Left renal cortex interstitium (tissue), 4 donors: ENCODE measurements around the gene ITGB3BP. TPM values are rescaled to one million over a fixed set of nuclear protein-coding genes. Genes with fewer than 3 reads are reported as not detected.
"Not testable (repeated sequence)": the region's sequence is repeated elsewhere in the genome, so short reads cannot be mapped to it uniquely, and the experiment has no call there.

Experiments used
- DNase-seq, 4 donors: peaks; one replicate each; pipeline ENCODE4 v3.0.0-alpha.2; 2013; ENCODE audit warnings: low read depth in 4 of 4, low spot score in 2 of 4, missing footprints in 1 of 4
- polyA plus RNA-seq, 4 donors: library from polyadenylated mRNA; unstranded; fragments of 120-200 nt; gene quantifications; one replicate each; pipeline ENCODE4 v1.2.1, GENCODE V29; 2013; ENCODE audit not compliant: insufficient read length in 4 of 4

ITGB3BP gene
- polyA plus RNA-seq, 4 donors: 57.0 to 72.3 (median 62.5) TPM

GRCh38 chr1:63509718-63510117 lies 13.3 kb downstream of the ITGB3BP start:
- DNase-seq: no peak

DNA sequence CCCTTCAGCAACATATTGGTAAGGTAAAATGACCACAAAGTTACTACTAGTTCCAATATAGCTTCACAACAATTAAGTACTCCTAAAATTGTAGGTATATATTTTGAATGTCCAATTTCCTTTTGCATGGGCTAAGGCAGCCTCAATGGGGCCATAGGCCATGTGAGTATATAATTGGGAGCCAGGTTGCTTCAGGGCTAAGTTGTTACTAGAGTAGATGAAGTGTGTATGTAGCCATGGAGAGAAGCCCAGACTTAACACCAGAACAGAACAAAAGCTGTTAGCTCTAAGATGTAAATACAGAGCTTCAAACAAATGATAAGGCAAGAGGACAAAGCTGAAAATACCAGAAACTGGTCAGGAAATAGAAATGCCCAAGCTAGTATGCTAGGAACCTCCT lies 16.2 kb downstream of the ITGB3BP start:
- no peak for DNase-seq

GRCh38 chr1:63501256-63501655 lies 21.8 kb downstream of the ITGB3BP start:
- no peak for DNase-seq

- DNase-seq: no peak
These were observed 24.9 kb downstream of the ITGB3BP start for GRCh38 chr1:63498106-63498505.

- no peak for DNase-seq
These were observed 25.4 kb downstream of the ITGB3BP start for GRCh38 chr1:63497577-63497976.

- no peak for DNase-seq
These were observed 35.5 kb downstream of the ITGB3BP start for GRCh38 chr1:63487336-63488065.

GRCh38 chr1:63486629-63487028 lies 36.4 kb downstream of the ITGB3BP start:
- DNase-seq: no peak

DNA sequence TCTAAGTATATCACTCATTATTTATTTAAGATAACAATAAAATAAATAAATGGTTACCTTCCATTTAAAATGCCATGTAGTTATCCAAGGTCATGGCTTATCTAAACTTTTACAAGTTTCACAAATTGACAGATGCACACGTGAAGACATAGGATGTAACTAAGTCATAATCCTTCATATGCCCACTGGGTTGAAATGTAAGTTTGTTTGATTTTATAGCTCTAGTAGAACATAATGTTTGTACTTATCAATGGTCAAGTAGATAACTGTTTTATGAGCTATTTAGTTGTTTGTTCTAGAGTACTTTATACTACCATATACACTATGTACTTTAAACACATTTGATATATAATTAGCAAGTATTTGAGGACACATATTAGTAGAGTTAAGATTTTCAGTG lies 43.0 kb downstream of the ITGB3BP start:
- no peak for DNase-seq

- DNase-seq: no peak
These were observed 47.3 kb downstream of the ITGB3BP start for GRCh38 chr1:63475761-63476160.

- DNase-seq: not testable (repeated sequence)
These were observed 54.3 kb downstream of the ITGB3BP start for GRCh38 chr1:63468683-63469082.

- no peak for DNase-seq
These were observed 56.3 kb downstream of the ITGB3BP start for GRCh38 chr1:63466759-63467158.

DNA sequence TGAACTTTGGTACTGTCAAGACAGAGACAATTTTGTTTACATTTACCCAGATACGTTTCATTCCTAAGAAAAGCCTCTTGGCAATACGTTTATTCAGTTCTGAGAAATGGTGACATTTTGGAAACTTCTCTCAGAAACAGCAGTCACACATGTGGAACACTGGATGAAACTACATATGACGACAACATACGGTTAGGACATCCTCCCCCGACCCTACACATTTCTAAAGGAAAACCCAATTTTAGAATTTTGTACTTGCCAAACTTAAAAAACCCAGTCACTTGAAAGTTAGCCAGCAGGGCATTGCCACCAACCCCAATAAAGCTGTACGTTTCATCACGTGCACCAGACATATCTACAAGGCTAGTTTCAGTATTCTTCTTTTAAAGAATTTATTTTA lies 56.8 kb downstream of the ITGB3BP start:
- DNase-seq: no peak

DNA sequence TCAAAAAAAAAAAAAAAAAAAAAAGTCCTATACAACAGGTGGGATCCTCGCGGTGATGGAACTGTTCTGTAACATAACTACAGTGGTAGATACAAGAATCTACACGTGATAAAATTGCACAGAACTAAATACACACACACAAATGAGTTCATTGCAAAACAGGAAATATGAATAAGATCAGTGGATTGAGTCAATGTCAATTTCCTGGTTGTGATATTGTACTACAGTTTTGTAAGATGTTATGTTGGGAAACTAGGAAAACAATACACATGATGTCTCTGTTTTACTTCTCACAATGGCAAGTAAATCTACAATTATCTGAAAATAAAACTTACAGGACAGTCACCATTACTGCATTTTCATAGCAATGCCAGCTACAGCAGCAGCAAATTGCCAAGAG lies 59.8 kb downstream of the ITGB3BP start:
- DNase-seq: no peak

DNA sequence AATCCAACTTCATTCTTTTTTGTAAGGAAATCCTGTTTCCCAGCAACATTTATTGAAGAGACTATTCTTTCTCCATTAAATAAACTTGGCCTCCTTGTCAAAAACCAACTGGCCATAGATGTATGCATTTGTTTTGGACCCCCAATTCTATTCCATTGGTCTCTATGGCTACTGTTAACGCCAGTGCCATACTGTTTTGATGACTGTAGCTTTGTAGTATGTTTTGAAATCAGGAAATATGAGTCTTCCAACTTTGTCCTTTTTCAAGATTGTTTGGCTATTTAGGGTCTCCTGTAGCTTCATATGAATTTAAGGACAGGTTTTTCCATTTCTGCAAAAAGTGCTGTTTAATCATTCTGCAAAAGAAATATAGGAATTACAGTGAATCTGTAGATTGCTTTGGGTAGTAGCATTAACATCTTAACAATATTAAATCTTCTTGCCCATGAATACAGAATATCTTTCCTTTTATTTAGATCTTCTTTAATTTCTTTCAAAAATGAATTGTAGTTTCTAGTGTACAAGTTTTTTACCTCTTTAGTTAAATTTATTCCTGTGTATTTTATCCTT lies 61.3 kb downstream of the ITGB3BP start:
- no peak for DNase-seq

DNA sequence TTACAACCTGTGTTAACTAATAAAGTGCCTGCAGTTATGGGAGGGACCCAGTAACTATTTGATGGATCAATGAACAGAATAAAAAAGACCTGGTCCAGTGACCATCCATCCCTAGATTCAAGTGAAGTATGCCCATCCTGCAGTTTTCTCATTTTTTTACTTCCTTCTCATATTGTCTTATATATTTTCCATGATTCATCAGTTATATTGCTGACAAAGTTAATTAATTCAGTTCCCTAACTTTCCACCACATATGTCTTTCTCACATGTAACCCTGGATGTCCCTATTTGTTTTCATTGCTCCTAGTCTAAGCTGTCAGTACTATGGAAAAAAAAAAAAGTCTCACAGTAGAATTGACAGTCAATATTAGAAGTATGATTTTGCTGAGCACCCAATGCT lies 64.3 kb downstream of the ITGB3BP start:
- DNase-seq: no peak

DNA sequence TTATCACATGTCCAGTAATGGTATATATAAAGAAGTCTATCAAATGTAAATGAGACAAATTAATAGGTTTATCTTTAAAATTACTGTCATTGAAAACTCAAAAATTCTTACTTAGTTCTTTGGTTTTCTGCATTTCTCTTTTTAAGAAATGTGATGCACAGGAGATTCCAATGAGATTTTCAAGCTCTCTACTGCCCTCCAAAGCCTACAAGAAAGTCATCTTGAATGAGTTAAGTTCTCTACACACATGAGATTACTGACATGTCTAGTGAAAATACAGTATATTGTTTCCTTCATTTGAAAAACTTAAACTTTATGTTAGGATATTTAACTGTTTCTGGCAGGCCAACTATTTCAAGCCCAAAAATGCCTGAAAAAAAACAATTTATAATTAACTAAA lies 68.8 kb downstream of the ITGB3BP start:
- no peak for DNase-seq

DNA sequence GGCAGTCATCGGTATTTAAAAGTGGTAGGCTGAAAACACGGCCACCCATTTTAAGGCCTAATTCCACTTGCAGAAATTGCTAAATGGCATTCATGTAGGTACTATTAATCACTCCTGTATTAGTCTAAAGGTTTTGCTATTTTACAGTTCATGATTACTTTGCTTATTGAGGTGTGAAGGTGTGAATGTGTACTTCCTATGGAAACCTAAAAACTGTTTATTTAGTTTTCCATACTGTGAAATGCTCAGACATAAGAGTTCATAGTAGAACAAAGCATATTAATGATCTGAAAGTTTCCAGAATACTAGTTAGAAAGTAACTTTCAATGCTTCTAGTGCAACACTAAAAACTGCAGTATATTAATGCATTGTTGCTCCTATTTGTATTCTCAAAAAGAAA lies 69.8 kb downstream of the ITGB3BP start:
- DNase-seq: no peak

DNA sequence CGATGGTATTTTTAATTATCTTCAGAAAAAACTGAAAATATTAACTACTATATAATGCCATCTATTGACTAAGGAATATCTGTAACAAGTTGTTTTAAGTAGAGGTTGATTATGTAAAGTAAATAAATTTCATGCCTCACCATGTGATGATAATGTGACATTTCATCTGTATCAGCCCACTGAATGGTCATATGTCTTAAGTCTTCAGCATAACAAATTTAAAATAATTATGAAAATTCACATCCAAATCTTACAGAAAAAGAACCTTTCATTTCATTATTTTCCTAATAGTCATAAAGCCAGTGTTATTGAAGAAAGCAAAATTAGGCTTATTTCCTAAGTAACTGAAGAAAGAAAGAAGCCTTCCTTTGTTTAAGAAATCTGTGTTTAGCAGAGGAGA lies 72.6 kb downstream of the ITGB3BP start:
- no peak for DNase-seq

DNA sequence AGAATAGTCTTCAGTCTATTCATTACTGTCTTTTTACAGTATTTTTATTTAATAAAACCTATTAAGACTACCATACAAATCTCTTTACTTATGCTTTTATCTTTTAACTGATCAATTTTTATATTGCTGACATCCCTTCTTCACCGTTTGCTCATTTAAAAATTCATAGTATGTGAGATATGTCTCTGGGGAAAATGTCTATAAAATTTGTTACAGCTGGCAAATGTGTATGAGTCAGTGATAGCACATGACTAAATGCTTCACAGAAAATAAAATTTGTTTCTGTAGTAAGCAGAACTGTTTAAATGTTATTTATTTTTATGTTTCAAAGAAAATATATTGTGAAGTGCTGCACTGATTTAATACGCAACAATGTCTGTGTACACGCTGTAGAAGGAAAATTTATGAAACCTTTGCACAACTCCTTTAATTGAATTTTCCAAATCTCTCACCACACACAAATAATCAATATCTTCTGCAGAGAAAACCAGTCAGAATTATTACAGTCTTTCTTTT lies 74.2 kb downstream of the ITGB3BP start:
- no peak for DNase-seq

- DNase-seq: no peak
These were observed 80.9 kb downstream of the ITGB3BP start for GRCh38 chr1:63442141-63442475.

GRCh38 chr1:63435161-63435560 lies 87.9 kb downstream of the ITGB3BP start:
- no peak for DNase-seq

DNA sequence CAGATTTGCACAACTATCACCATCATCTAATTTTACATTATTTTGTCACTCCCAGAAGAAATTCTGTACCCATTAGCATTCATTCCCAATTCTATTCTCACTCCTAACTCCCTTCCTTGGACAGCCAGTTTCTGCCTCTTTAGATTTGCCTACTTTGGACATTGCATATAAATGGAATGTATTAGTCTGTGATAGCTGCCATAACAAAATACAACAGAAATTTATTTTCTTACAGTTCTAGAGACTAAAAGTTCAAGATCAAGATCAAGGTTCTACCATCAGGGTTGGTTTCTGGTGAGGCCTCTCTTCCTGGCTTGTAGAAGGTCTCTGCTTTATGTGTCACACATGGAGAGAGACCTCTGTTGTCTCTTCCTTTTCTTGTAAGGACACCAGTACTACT lies 93.7 kb downstream of the ITGB3BP start:
- DNase-seq: no peak

DNA sequence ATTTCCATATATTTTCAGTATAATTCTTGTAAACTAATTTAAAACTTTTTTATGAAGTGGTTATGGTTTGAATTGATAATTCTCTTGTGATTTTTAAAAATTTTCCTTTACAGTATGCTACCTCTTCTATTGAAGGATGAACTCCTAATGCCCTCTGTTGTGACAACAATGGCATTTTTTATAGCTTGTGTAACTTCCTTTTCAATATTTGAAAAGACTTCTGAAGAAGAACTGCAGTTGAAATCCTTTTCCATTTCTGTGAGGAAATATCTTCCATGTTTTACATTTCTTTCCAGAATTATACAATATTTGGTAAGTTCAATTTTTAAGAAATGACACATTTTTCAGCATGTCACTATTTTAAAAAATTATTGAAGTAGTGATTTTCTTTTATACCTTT lies 94.2 kb downstream of the ITGB3BP start:
- no peak for DNase-seq
